NB4 (cell line): ENCODE data around the gene TMEM121B.

Source experiments
- POLR2A ChIP-seq: IDR thresholded peaks from 2 replicates; pipeline ENCODE4 v1.6.1; 2011; ENCODE audit warnings: mild to moderate bottlenecking; ENCODE audit not compliant: insufficient read length; ENCODE audit errors: extremely low read depth
- TF ChIP-seq, protein P1 (sequence below): IDR thresholded peaks from one replicate; pipeline ENCODE4 v1.5.1; 2012; ENCODE audit warnings: low read depth, low read length

DNA sequence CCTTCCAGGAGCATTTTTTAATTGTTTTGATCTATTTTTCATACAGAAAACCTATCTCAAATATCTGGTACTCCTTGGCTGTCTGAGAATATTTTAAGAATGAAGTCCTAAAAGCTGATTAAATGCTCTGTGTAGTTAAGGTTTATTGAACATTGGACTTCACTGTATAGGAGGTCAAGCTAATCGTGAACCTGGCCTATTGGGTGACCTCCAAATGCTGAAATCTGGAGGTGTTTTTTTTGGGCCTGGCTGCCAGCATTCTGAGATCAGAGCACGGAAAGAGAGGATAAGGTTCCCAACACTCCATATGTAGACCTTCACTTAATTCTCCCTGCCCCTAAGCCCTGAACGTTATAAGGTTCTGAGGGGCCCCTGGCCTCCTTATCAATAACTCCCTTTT is 28.1 kb downstream of the TMEM121B start:
- TF ChIP-seq, protein P1, sequence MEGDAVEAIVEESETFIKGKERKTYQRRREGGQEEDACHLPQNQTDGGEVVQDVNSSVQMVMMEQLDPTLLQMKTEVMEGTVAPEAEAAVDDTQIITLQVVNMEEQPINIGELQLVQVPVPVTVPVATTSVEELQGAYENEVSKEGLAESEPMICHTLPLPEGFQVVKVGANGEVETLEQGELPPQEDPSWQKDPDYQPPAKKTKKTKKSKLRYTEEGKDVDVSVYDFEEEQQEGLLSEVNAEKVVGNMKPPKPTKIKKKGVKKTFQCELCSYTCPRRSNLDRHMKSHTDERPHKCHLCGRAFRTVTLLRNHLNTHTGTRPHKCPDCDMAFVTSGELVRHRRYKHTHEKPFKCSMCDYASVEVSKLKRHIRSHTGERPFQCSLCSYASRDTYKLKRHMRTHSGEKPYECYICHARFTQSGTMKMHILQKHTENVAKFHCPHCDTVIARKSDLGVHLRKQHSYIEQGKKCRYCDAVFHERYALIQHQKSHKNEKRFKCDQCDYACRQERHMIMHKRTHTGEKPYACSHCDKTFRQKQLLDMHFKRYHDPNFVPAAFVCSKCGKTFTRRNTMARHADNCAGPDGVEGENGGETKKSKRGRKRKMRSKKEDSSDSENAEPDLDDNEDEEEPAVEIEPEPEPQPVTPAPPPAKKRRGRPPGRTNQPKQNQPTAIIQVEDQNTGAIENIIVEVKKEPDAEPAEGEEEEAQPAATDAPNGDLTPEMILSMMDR = no peak
- no peak for TF ChIP-seq POLR2A
